Measurements from ENCODE around the gene SPO11. TPM values are rescaled to one million over a fixed set of nuclear protein-coding genes. Genes with fewer than 3 reads are reported as not detected.

Gene SPO11
- total and polyA plus RNA-seq, 2 of the 13 experiments (the other 11 are each of a cell fraction or from before 2014, with no cell fraction given): not detected

- TF ChIP-seq ZNF275 (CRISPR knock-in tag; IDR thresholded peaks at IDR 0.05; ENCODE audit: borderline replicate concordance) (no peak), IKZF4 (CRISPR knock-in tag; IDR thresholded peaks at IDR 0.05; ENCODE audit: borderline replicate concordance, low read depth, not compliant biosample characterization) (no peak), NFYB (CRISPR knock-in tag; IDR thresholded peaks at IDR 0.05) (no peak), HDAC2 (CRISPR knock-in tag; IDR thresholded peaks at IDR 0.05) (no peak)
Measured at GRCh38 chr20:57325632-57326356, 3.8 kb upstream of the SPO11 start (continued).

DNA sequence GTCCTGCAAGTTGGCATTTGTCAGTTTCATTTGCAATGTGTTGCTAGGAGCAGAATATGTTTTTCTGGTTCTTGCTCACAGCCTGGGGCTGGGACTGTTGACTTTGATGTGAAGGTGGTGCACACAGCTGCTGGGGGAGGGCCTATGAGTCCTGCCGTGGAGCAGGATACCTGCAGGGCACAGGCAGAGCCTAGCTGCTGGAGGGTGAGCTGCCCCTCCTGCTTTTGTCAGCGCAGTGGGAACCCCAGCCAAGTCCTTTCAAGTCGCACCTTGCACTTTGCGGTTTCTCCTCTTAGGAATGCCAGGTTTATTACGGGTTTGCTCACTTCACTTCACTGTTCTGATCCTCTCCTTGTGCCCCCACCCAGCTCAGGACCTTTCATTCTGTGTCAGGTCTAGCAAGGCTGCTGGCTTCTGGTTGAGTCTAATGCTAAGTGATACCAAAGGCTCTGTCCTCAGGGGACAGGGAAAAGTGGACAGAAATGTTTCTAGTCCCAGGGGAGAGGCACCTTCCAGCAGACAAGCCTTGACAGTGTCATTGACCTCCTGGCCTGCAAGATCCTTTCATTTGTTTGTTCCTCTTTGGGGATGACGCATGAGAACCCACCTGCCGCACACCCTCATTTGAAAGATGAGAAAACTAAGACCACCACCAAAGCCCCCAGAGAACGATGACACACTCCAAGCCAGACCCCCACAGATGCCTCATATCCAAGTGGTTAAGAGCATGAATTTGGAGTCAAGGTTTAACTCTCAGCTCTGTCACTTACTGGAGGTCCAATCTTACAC, 2.7 kb upstream of the SPO11 start:
- POLR2A ChIA-PET: no interaction called here
- no peak for FAIRE-seq
- no peak overlapping the region for H3K4me2 ChIP-seq (ENCODE audit: low read depth, low read length)

More for the DNA sequence above, 2.7 kb upstream of the SPO11 start:
- intact Hi-C loops (cut with micrococcal nuclease; ENCODE audit: unreplicated experiment) (no loop called here), in situ Hi-C loops (cut with HindIII; ENCODE audit: extremely low pct_ligation_motif_present, low pct_unique_long_range_greater_than_20kb) (no loop called here)
- H3K36me3 ChIP-seq (replicated peaks in 1 of 2; ENCODE audit: control insufficient read depth in 1 of 2, insufficient read depth in 2 of 2, low read length in 2 of 2): no peaks in the 10 kb centered on the region
- no peaks in the 10 kb centered on the region for H3K9me3 ChIP-seq (ENCODE audit: low read length)
- 3% methylated on average over 8 of the region's 8 CpGs for WGBS (ENCODE audit: low lambda C conversion rate)
- TF ChIP-seq ZBED4 (CRISPR knock-in tag; IDR thresholded peaks at IDR 0.05; ENCODE audit: borderline replicate concordance): no peak
- TF ChIP-seq ELF4 (CRISPR knock-in tag; IDR thresholded peaks at IDR 0.05; ENCODE audit: borderline replicate concordance): no peak
- TF ChIP-seq, protein P1, sequence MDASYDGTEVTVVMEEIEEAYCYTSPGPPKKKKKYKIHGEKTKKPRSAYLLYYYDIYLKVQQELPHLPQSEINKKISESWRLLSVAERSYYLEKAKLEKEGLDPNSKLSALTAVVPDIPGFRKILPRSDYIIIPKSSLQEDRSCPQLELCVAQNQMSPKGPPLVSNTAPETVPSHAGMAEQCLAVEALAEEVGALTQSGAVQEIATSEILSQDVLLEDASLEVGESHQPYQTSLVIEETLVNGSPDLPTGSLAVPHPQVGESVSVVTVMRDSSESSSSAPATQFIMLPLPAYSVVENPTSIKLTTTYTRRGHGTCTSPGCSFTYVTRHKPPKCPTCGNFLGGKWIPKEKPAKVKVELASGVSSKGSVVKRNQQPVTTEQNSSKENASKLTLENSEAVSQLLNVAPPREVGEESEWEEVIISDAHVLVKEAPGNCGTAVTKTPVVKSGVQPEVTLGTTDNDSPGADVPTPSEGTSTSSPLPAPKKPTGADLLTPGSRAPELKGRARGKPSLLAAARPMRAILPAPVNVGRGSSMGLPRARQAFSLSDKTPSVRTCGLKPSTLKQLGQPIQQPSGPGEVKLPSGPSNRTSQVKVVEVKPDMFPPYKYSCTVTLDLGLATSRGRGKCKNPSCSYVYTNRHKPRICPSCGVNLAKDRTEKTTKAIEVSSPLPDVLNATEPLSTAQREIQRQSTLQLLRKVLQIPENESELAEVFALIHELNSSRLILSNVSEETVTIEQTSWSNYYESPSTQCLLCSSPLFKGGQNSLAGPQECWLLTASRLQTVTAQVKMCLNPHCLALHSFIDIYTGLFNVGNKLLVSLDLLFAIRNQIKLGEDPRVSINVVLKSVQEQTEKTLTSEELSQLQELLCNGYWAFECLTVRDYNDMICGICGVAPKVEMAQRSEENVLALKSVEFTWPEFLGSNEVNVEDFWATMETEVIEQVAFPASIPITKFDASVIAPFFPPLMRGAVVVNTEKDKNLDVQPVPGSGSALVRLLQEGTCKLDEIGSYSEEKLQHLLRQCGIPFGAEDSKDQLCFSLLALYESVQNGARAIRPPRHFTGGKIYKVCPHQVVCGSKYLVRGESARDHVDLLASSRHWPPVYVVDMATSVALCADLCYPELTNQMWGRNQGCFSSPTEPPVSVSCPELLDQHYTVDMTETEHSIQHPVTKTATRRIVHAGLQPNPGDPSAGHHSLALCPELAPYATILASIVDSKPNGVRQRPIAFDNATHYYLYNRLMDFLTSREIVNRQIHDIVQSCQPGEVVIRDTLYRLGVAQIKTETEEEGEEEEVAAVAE (CRISPR knock-in tag; IDR thresholded peaks at IDR 0.05; ENCODE audit: borderline replicate concordance): no peak
- peak; percentile 65; the same call in 1 of the 2 replicates for TF ChIP-seq RFX5 (IDR thresholded peaks at IDR 0.05; ENCODE audit: low read depth, low read length)
- H3K27ac ChIP-seq (ENCODE audit: extremely low read length, insufficient read depth, low read length): no peak overlapping the region
- H3K9ac ChIP-seq (ENCODE audit: insufficient read depth, low read depth, low read length): no peak overlapping the region
- H3K4me1 ChIP-seq (ENCODE audit: insufficient read depth, low read length): peaks cover 10% of the 10 kb centered on the region
- ATAC-seq (peak; percentile 83), DNase-seq (ENCODE audit: low spot score) (no peak)
- peaks cover 6 to 29% of the 10 kb centered on the region in 2 experiments for H3K27me3 ChIP-seq (ENCODE audit: control insufficient read depth in 1 of 2, insufficient read depth in 2 of 2, low read length in 2 of 2)
- no peak overlapping the region for H2AFZ ChIP-seq (ENCODE audit: low read length)
- H3K79me2 ChIP-seq (ENCODE audit: insufficient read depth, low read length): no peaks in the 10 kb centered on the region
- H4K20me1 ChIP-seq (ENCODE audit: insufficient read depth, low read length): no peaks in the 10 kb centered on the region
- no TSS peak for BruUV-seq (replicated peaks)
- CTCF ChIA-PET (ENCODE audit: low intra/inter-chr PET ratio, low total read pairs): no interaction called here
- no peak overlapping the region for H3K4me3 ChIP-seq (replicated peaks in 1 of 3; ENCODE audit: insufficient read depth in 1 of 3, low read depth in 2 of 3, low read length in 3 of 3)
